SK-N-MC (cell line): ENCODE data around the gene KCNB1.

ENCODE experiments used
- EZH2 ChIP-seq: fragments of 200-600 bp; sonication (generic); IDR thresholded peaks from one replicate; pipeline ENCODE4 v1.6.1; 2017; ENCODE audit warnings: antibody characterized with exemption
- FOXP2 ChIP-seq: optimal IDR thresholded peaks from 2 replicates; pipeline ENCODE3; 2011; ENCODE audit warnings: mild to moderate bottlenecking, moderate library complexity; ENCODE audit not compliant: insufficient read depth; ENCODE audit errors: extremely low read length, control extremely low read depth
- POLR2AphosphoS5 ChIP-seq: IDR thresholded peaks from 2 replicates; pipeline ENCODE4 v1.6.1; 2012; ENCODE audit warnings: mild to moderate bottlenecking, low read depth, low read length, borderline replicate concordance

DNA sequence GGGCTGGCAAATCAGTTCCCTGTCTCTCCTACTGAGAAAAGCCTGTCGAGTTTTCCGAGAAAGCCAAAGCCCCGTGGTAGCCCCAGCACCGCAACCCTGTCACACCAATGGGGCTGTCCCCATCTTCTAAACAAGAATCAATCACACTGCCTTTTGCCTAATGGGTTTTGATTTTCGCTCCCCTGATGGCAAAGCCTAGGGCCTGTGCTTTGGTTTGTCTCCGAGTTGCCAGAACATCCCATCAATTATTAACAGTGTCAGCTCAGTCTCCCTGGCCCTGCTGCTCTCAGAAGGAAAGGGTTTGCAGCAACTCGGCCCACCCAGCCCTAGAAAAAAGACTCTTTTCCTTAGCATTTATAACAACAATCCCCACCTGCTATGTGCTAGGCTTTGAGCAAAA, 4.2 kb downstream of the KCNB1 start:
- TF ChIP-seq FOXP2, result no peak
- TF ChIP-seq EZH2, result no peak
- no peak for TF ChIP-seq POLR2AphosphoS5
